Spleen (tissue), 7 donors: ENCODE measurements around the gene KCND3.

Source experiments
- CTCF ChIP-seq, 11 experiments: fragments of 200-600 bp in 7 of 11; fragments of 450-650 bp in 4 of 11; sonication (generic) in 4 of 11; IDR thresholded peaks in 8 of 11; conservative IDR thresholded peaks in 3 of 11; 1 replicate in 7 of 11; 2 replicates in 4 of 11; pipeline versions ENCODE4 v1.4.0 to v1.8.0; 2016 to 2021; ENCODE audit warnings: antibody characterized with exemption in 11 of 11, inconsistent platforms in 4 of 11, mild to moderate bottlenecking in 1 of 11
- POLR2A ChIP-seq, 3 donors: fragments of 450-650 bp; IDR thresholded peaks; one replicate each; pipeline ENCODE4 v1.5.1; 2017; ENCODE audit warnings: antibody characterized with exemption in 3 of 3, mild to moderate bottlenecking in 1 of 3
- POLR2AphosphoS5 ChIP-seq, 3 donors: sonication (generic); formaldehyde crosslinking; IDR thresholded peaks; one replicate each; pipeline ENCODE4 v1.5.1; 2017; ENCODE audit warnings: antibody characterized with exemption in 3 of 3
- donor health status: DM: no; HTN: no; CAD: no; lungs with moderate emphysema.
- donor health status: DM: no; HTN: no; CAD: no.
- donor health status: DM: no; HTN: no; CAD: no.

- no peak for TF ChIP-seq CTCF (IDR thresholded peaks at IDR 0.05 in 8 of 11, conservative IDR thresholded peaks at IDR 0.05 in 3 of 11)
- TF ChIP-seq POLR2A (IDR thresholded peaks at IDR 0.05) = no peak
- no peak for TF ChIP-seq POLR2AphosphoS5 (IDR thresholded peaks at IDR 0.05)
Measured at GRCh38 chr1:111814305-111814628, 175.2 kb downstream of the KCND3 start.
